Ovary (tissue), 9 donors: ENCODE results near the gene THBS3. TPM values are rescaled to one million over a fixed set of nuclear protein-coding genes. Genes with fewer than 3 reads are reported as not detected.

ENCODE experiments used
- DNase-seq, 5 donors: peaks; one replicate each; pipeline ENCODE4 v3.0.0-alpha.2; 2019 to 2020
- H3K27ac ChIP-seq, 2 donors: fragments of 200-600 bp; one replicate each; pipeline versions ENCODE4 v1.5.1 to v1.8.0; 2019 to 2022
- H3K27me3 ChIP-seq: fragments of 200-600 bp; one replicate; pipeline ENCODE4 v1.8.0; 2022
- H3K36me3 ChIP-seq: fragments of 200-600 bp; sonication (generic); one replicate; pipeline ENCODE4 v1.5.1; 2019
- H3K4me1 ChIP-seq: one replicate; pipeline ENCODE4 v1.8.1; 2013; ENCODE audit warnings: mild to moderate bottlenecking, moderate library complexity; ENCODE audit not compliant: insufficient read depth
- H3K4me3 ChIP-seq: fragments of 200-600 bp; sonication (generic); one replicate; pipeline ENCODE4 v1.5.1; 2017
- H3K9me3 ChIP-seq, 2 donors: fragments of 200-600 bp in 1 of 2; sonication (generic) in 1 of 2; one replicate each; pipeline versions ENCODE4 v1.5.1 to v1.8.1; 2013 to 2019; ENCODE audit warnings: mild to moderate bottlenecking in 1 of 2, moderate library complexity in 1 of 2
- CTCF ChIP-seq, 3 donors: fragments of 450-650 bp in 2 of 3; fragments of 200-600 bp in 1 of 3; IDR thresholded peaks; one replicate each; pipeline versions ENCODE4 v1.5.1 to v1.8.0; 2016 to 2022; ENCODE audit warnings: antibody characterized with exemption in 3 of 3, mild to moderate bottlenecking in 1 of 3
- EP300 ChIP-seq: sonication (generic); formaldehyde crosslinking; IDR thresholded peaks from one replicate; pipeline ENCODE4 v1.6.1; 2017; ENCODE audit warnings: antibody characterized with exemption
- POLR2A ChIP-seq: fragments of 450-650 bp; IDR thresholded peaks from one replicate; pipeline ENCODE4 v1.6.1; 2017; ENCODE audit warnings: antibody characterized with exemption, mild to moderate bottlenecking, moderate library complexity
- WGBS, 3 donors: extraction: QIAGEN DNeasy Blood & Tissue Kit in 1 of 3; methylation state at CpG; one replicate each; pipeline versions ENCODE4 v1.1.5 to v1.1.7; 2013 to 2017; 5-methylcytosine and 5-hydroxymethylcytosine counted together
- intact Hi-C, 4 donors: fragments of 100-400 bp; cut with DNase I; formaldehyde crosslinking; loops; one replicate each; pipeline versions ENCODE4 v1.11.0 to v1.15.1; 2022 to 2023
- polyA plus RNA-seq, 2 donors: library from polyadenylated mRNA; stranded (reverse); fragments of 200-250 nt in 1 of 2; fragments of 350-450 nt in 1 of 2; fragmentation: Illumina TruSeq in 1 of 2; extraction: RNeasy Lipid Tissue Mini Kit (QIAGEN cat#74804) in 1 of 2; gene quantifications; one replicate each; pipeline ENCODE4 v1.2.3, GENCODE V29; 2013 to 2014
- total RNA-seq, 7 donors: library from RNA; depleted of rRNA in 2 of 7; stranded (reverse); fragments of >200 nt in 2 of 7; fragmentation: NEBNext Ultra II Directional in 3 of 7; extraction: Animal tissue kit (Norgen Biotek cat#: 25700) in 3 of 7; gene quantifications; one replicate each; pipeline versions ENCODE4 v1.1.0 to v1.2.4, GENCODE V29; 2016 to 2023
- donor health status: DM: no; HTN: no; CAD: no; lungs with moderate emphysema.
- donor health status: DM: no; HTN: no; CAD: no.
- donor health status: Bipolar disorder and iron deficiency.
- donor health status: DM: yes; HTN: yes; CAD: no.
- donor health status: DM: no; HTN: no; CAD: no.
- donor health status: DM: yes; HTN: yes; CAD: no.

THBS3 gene
- total and polyA plus RNA-seq, 9 donors, result 19.9 to 50.2 (median 28.2) TPM

GRCh38 chr1:155177918-155178281, 29.8 kb downstream of the THBS3 start:
- Histone ChIP-seq H3K36me3 (no peaks in the 10 kb centered on the region), H3K27ac (no peak overlapping the region), H3K4me3 (no peak overlapping the region), H3K9me3 (no peaks in the 10 kb centered on the region), H3K4me1 (no peaks in the 10 kb centered on the region), H3K27me3 (no peaks in the 10 kb centered on the region)
- TF ChIP-seq EP300, result no peak
- TF ChIP-seq CTCF (IDR thresholded peaks at IDR 0.05), result no peak
- no peak for TF ChIP-seq POLR2A
- peak in 4 of 5 donors; percentile 12 to 31 (median 24) for DNase-seq
- intact Hi-C loops, result loop anchor here in 1 of 4 donors (10.0 kb wide), 2 partner anchors 147 to 417 kb away; partner anchors contain the start of gene RUSC1
- WGBS, 3 donors, result 94 to 97% (median 96%) methylated on average over 9 of the region's 9 CpGs

- TF ChIP-seq EP300 (no peak), CTCF (IDR thresholded peaks at IDR 0.05) (no peak), POLR2A (no peak)
- peak in 3 of 5 donors; percentile 14 to 35 (median 25) for DNase-seq
- no peak overlapping the region for H3K27ac ChIP-seq
- no peaks in the 10 kb centered on the region for H3K9me3 ChIP-seq
- H3K36me3 ChIP-seq, result no peaks in the 10 kb centered on the region
- H3K4me1 ChIP-seq, result no peaks in the 10 kb centered on the region
- intact Hi-C loops, result loop anchor here in 1 of 4 donors (10.0 kb wide), 2 partner anchors 147 to 417 kb away; partner anchors contain the start of gene RUSC1
- no peak overlapping the region for H3K4me3 ChIP-seq
- no peaks in the 10 kb centered on the region for H3K27me3 ChIP-seq
- WGBS, 3 donors, result 75 to 77% (median 75%) methylated on average over 11 of the region's 11 CpGs
Measured at GRCh38 chr1:155177192-155177917, 30.3 kb downstream of the THBS3 start.

GRCh38 chr1:155176544-155177071, 31.1 kb downstream of the THBS3 start:
- H3K9me3 ChIP-seq, result no peaks in the 10 kb centered on the region
- H3K4me3 ChIP-seq, result no peak overlapping the region
- no peaks in the 10 kb centered on the region for H3K4me1 ChIP-seq

GRCh38 chr1:155175927-155176371, 31.7 kb downstream of the THBS3 start:
- peak in 2 of 5 donors; percentile 27 to 28 for DNase-seq

More at GRCh38 chr1:155176544-155177071, 31.1 kb downstream of the THBS3 start:
- H3K36me3 ChIP-seq, result no peaks in the 10 kb centered on the region
- intact Hi-C loops, result loop anchor here in 1 of 4 donors (10.0 kb wide), 2 partner anchors 148 to 418 kb away; partner anchors contain the start of gene RUSC1
- TF ChIP-seq POLR2A, result no peak
- no peak for TF ChIP-seq EP300
- TF ChIP-seq CTCF (IDR thresholded peaks at IDR 0.05), result peak; percentile 77 to 93 (median 81)
- no peaks in the 10 kb centered on the region for H3K27me3 ChIP-seq
- no peak overlapping the region for H3K27ac ChIP-seq
- DNase-seq, result peak; percentile 64 to 84 (median 82)
- WGBS, 3 donors, result 60 to 62% (median 61%) methylated on average over 8 of the region's 8 CpGs

More at GRCh38 chr1:155175927-155176371, 31.7 kb downstream of the THBS3 start:
- Histone ChIP-seq H3K4me3 (no peak overlapping the region), H3K9me3 (no peaks in the 10 kb centered on the region), H3K36me3 (no peaks in the 10 kb centered on the region), H3K27ac (no peak overlapping the region), H3K4me1 (no peaks in the 10 kb centered on the region), H3K27me3 (no peaks in the 10 kb centered on the region)
- no peak for TF ChIP-seq POLR2A
- no peak for TF ChIP-seq EP300
- no peak for TF ChIP-seq CTCF (IDR thresholded peaks at IDR 0.05)
- intact Hi-C loops, result loop anchor here in 1 of 4 donors (10.0 kb wide), 2 partner anchors 149 to 419 kb away; partner anchors contain the start of gene RUSC1
- 78 to 91% (median 79%) methylated on average over 9 of the region's 9 CpGs for WGBS, 3 donors
